ENCODE results near the gene GASK1B. TPM values are rescaled to one million over a fixed set of nuclear protein-coding genes. Genes with fewer than 3 reads are reported as not detected.

Gene GASK1B
- total RNA-seq, 2 experiments from 2014 or later = 0.22 to 0.28 TPM

- CTCF ChIA-PET = no interaction called here
- TF ChIP-seq CTCF (IDR thresholded peaks at IDR 0.05) = no peak
- H3K27ac Mint-ChIP-seq = no peak overlapping the region
Observed at GRCh38 chr4:158134222-158134621, 38.6 kb downstream of the GASK1B start.

GRCh38 chr4:158133551-158133950, 39.3 kb downstream of the GASK1B start:
- intact Hi-C loops (cut with DNase I, micrococcal nuclease) = no loop called here
- Mint-ChIP-seq H3K36me3 (ENCODE audit: low read depth) (no peaks in the 10 kb centered on the region), H3K9me3 (no peaks in the 10 kb centered on the region), H3K4me3 (no peak overlapping the region), H3K27me3 (no peaks in the 10 kb centered on the region), H3K4me1 (ENCODE audit: low read depth) (no peaks in the 10 kb centered on the region), H3K27ac (no peak overlapping the region)
- Histone ChIP-seq H3K4me1 (ENCODE audit: insufficient read depth, low read length) (no peaks in the 10 kb centered on the region), H3K9me3 (ENCODE audit: control insufficient read depth in 1 of 2, insufficient read depth in 1 of 2, low read length in 2 of 2) (no peaks in the 10 kb centered on the region), H3K27ac (ENCODE audit: low read depth in 1 of 2, low read length in 2 of 2) (no peak overlapping the region), H3K36me3 (ENCODE audit: insufficient read depth, low read length) (no peaks in the 10 kb centered on the region), H3K4me3 (ENCODE audit: low read length) (no peak overlapping the region), H3K27me3 (ENCODE audit: control insufficient read depth in 1 of 2, insufficient read depth in 2 of 2, low read length in 2 of 2) (no peaks in the 10 kb centered on the region)
- no peak for TF ChIP-seq CTCF (IDR thresholded peaks at IDR 0.05)
- ATAC-seq (ENCODE audit: poor library complexity) (no peak), DNase-seq (no peak)
- POLR2A ChIA-PET = no interaction called here
- CTCF ChIA-PET = no interaction called here

More at GRCh38 chr4:158134222-158134621, 38.6 kb downstream of the GASK1B start:
- H3K4me3 ChIP-seq (ENCODE audit: low read length) = no peak overlapping the region
- intact Hi-C loops (cut with DNase I, micrococcal nuclease) = no loop called here
- ATAC-seq (ENCODE audit: poor library complexity) (no peak), DNase-seq (no peak)
- H3K9me3 Mint-ChIP-seq = no peaks in the 10 kb centered on the region
- no peak overlapping the region for H3K27ac ChIP-seq (ENCODE audit: low read depth in 1 of 2, low read length in 2 of 2)
- no peaks in the 10 kb centered on the region for H3K4me1 Mint-ChIP-seq (ENCODE audit: low read depth)
- H3K9me3 ChIP-seq (ENCODE audit: control insufficient read depth in 1 of 2, insufficient read depth in 1 of 2, low read length in 2 of 2) = no peaks in the 10 kb centered on the region
- no peaks in the 10 kb centered on the region for H3K36me3 ChIP-seq (ENCODE audit: insufficient read depth, low read length)
- POLR2A ChIA-PET = no interaction called here
- no peaks in the 10 kb centered on the region for H3K27me3 ChIP-seq (ENCODE audit: control insufficient read depth in 1 of 2, insufficient read depth in 2 of 2, low read length in 2 of 2)
- no peak overlapping the region for H3K4me3 Mint-ChIP-seq
- no peaks in the 10 kb centered on the region for H3K4me1 ChIP-seq (ENCODE audit: insufficient read depth, low read length)
- no peaks in the 10 kb centered on the region for H3K27me3 Mint-ChIP-seq
- no peaks in the 10 kb centered on the region for H3K36me3 Mint-ChIP-seq (ENCODE audit: low read depth)

- intact Hi-C loops (cut with DNase I, micrococcal nuclease) = no loop called here
- Mint-ChIP-seq H3K9me3 (no peaks in the 10 kb centered on the region), H3K4me3 (no peak overlapping the region), H3K27me3 (no peaks in the 10 kb centered on the region), H3K36me3 (ENCODE audit: low read depth) (no peaks in the 10 kb centered on the region), H3K27ac (no peak overlapping the region), H3K4me1 (ENCODE audit: low read depth) (no peaks in the 10 kb centered on the region)
- H3K27ac ChIP-seq (ENCODE audit: low read depth in 1 of 2, low read length in 2 of 2) = no peak overlapping the region
- H3K4me1 ChIP-seq (ENCODE audit: insufficient read depth, low read length) = no peaks in the 10 kb centered on the region
- TF ChIP-seq CTCF (IDR thresholded peaks at IDR 0.05) = no peak
- no peaks in the 10 kb centered on the region for H3K36me3 ChIP-seq (ENCODE audit: insufficient read depth, low read length)
- no peaks in the 10 kb centered on the region for H3K27me3 ChIP-seq (ENCODE audit: control insufficient read depth in 1 of 2, insufficient read depth in 2 of 2, low read length in 2 of 2)
- ATAC-seq (ENCODE audit: poor library complexity) = no peak
- H3K9me3 ChIP-seq (ENCODE audit: control insufficient read depth in 1 of 2, insufficient read depth in 1 of 2, low read length in 2 of 2) = no peaks in the 10 kb centered on the region
- H3K4me3 ChIP-seq (ENCODE audit: low read length) = no peak overlapping the region
- ChIA-PET POLR2A (no interaction called here), CTCF (no interaction called here)
- no peak for DNase-seq
Observed at GRCh38 chr4:158131027-158131426, 41.8 kb downstream of the GASK1B start.
